GM19372 (cell line): ENCODE results near the gene FXYD7.

Source experiments
- ATAC-seq: cut with Tn5 transposase; IDR thresholded peaks from one replicate; pipeline ENCODE4 v1.9.1; 2021; ENCODE audit warnings: mild to moderate bottlenecking, low read depth, moderate library complexity; ENCODE audit not compliant: unreplicated experiment

FXYD7 gene

DNA sequence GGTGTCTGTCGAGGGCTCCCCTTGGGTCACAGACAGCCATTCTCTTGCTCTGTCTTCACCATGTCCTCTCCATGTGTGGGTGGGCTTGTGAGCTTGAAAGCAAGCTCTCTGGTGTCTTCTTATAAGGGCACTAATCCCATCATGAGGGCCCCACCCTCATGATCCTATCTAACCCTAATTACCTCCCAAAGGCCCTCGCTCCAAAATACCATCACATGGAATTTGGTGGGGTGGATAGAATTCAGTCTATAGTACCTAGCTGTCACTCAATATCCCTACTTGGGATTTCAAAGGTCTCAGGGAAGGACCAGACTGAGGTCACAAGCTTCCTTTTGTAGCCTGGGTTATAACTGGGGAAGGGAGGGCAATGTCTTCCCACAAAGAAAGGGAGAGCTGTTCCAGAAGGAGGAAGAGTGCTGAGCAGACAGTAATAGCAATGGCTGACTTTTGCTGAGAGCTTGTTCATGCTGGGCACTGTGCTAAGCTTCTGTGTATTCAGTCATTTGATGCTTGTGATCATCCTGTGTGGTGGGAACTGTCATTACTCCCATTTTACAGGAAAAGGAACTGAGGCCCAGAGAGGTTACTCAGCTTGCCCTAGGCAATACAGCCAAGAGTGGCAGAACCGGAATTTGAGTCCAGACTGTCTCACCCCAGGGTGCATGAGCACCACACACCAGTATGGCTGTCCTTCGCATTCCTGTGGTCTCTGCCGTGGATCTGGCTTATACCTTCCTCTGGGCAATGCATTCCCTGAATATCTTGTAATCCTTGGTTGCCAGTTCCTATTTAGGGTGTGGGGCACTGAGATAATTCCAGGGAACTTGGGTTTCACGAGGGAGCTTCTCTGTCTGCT, 19.6 kb downstream of the FXYD7 start:
- no peak for ATAC-seq

DNA sequence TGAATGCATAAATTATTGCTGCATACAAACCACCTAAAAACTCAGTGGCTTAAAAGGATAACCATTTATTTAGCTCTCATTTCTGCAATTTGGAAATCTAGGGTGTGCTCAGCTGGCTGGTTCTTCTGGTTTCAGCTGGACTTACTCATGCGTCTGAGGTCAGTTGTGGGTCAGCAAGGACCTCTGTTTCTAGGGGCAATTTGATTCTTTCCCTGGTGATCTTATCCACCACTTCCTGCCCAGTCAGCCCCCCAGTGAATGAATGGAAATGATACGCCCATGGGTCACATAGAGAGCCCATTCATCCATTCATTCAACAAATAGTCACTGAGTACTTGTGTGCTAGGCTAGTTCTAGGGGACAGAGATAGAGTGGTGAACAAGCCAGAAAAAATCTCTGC, 21.4 kb downstream of the FXYD7 start:
- no peak for ATAC-seq

DNA sequence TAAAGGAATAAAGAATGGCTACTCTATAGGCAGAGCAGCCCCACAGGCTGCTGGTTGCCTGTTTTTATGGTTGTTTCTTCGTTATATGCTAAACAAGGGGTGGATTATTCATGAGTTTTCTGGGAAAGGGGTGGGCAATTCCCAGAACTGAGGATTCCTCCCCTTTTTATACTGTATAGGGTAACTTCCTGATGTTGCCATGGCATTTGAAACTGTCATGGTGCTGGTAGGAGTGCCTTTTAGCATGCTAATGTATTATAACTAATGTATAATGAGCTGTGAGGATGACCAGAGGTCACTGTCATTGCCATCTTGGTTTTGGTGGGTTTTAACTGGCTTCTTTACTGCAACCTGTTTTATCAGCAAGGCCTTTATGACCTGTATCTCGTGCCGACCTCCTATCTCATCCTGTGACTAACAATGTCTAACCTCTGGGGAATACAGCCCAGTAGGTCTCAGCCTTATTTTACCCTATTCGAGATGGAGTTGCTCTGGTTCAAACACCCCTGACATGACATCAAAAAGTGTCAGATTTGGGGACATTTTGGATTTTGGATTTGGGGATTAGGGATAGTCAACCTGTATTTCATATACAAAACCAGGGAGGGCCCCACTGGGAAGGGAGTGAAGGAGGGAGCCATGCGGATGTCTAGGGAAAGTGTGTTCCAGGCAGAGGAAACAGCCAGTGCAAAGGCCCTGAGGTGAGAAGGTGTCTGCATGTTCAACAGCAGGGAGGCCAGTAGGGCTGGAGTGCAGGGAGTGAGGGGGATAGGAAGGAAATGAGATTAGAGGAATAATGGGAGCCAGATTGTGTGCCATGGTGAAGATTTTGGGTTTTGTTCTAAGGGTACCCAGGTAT, 22.4 kb downstream of the FXYD7 start:
- ATAC-seq: no peak

GRCh38 chr19:35166100-35167063, 23.3 kb downstream of the FXYD7 start:
- no peak for ATAC-seq

- no peak for ATAC-seq
Measured at GRCh38 chr19:35167251-35168119, 24.4 kb downstream of the FXYD7 start.

DNA sequence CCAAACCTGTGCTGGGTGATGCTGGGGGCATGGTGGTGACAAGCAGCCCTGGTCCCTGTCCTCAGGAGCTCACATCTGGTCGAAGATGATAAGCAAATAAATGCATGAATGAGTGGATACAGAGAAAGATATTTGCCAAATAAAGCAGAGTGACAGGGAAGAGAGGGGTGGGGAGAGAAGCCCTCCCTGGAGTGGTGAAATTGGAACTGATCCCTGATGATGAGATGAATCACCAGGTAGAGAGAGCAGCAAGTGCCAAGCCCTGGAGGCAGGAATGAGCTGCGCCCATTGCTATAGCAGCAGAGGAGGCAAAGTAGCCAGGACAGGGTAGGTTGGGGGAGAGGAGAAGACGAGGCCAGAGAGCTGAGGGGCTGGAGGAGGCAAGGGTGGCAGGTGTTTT, 25.1 kb downstream of the FXYD7 start:
- ATAC-seq: no peak

DNA sequence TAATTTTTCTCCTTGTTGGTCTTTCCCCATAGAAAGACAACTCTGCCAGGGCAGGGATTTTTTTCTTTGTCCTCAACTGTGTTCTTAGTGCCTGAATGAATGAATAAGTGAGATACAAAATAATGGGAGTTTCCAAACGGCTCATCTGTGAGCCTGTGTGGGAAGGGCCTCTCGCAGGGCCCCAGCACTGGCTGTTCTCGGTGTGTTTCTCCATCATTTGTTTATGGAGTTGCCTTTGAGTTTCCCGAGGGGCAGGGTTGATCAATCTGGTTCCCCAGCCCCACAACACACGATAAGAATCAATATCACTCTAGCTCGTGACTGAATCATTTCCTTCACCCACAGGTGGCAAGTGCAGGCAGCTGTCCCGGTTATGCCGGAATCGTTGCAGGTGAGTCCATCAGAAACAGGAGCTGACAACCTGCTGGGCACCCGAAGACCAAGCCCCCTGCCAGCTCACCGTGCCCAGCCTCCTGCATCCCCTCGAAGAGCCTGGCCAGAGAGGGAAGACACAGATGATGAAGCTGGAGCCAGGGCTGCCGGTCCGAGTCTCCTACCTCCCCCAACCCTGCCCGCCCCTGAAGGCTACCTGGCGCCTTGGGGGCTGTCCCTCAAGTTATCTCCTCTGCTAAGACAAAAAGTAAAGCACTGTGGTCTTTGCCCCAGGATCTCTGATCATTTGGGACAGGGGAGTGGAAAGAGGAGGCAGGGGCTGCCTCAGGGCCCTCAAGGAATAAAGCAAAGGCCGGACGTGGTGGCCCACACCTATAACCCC, 26.4 kb downstream of the FXYD7 start:
- no peak for ATAC-seq

- ATAC-seq: no peak
Measured at GRCh38 chr19:35170359-35171061, 27.5 kb downstream of the FXYD7 start.

- no peak for ATAC-seq
Measured at GRCh38 chr19:35171730-35172129, 28.7 kb downstream of the FXYD7 start.

DNA sequence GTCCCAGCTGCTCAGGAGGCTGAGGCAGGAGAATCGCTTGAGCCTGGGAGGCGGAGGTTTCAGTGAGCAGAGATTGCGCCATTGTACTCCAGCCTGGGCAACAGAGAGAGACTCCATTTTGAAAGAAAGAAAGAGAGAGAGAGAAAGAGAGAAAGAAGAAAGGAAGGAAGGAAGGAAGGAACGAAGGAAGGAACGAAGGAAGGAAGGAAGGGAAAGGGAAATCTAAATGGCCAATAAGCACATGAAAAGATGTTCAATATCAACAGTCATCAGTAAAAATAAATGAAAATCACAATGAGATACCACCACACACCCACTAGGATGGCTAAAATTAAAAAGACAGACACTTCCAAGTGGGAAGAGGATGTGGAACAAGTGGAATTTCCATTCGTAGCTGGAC, 31.2 kb downstream of the FXYD7 start:
- no peak for ATAC-seq

- no peak for ATAC-seq
Measured at GRCh38 chr19:35176181-35176570, 33.1 kb downstream of the FXYD7 start.

GRCh38 chr19:35177377-35178274, 34.6 kb downstream of the FXYD7 start:
- ATAC-seq: no peak

DNA sequence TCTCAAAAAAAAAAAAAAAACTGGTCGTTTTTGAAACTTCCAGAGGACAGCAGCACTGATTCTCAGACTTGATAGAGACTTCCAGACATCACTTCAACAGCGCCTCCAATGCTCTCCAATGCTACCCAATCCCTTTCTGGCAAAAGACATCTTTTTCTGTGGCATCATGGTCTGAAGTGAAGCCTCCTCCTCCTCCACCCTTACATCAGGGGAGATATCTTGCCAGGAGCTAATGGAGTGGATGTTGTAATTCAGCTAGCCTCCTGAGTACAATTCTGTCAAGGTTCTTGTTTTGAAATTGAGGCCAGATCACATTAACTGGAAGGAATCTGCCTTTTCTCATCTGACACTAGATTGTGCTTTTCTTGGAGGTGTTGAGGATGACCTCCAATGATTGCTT, 35.6 kb downstream of the FXYD7 start:
- ATAC-seq: no peak

DNA sequence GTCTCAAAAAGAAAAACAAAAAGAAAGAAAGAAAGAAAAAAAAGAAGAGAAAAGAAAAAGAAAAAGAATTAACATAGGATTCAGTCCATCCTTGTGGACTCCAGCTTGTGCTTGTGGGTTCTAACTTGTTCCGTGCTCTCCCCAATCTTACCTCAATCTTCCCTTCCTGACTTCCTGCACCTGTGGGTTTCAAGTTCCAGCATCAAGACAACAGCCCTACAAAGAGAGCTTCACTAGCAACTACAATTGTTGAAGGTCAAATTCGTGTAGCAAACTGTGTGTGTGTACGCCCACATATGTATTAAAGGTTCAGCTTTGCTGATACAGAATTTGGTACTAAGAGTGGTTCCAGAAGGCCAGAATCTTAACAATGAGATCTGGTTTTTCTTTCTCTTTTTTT, 36.8 kb downstream of the FXYD7 start:
- no peak for ATAC-seq

GRCh38 chr19:35181387-35181786, 38.3 kb downstream of the FXYD7 start:
- ATAC-seq: no peak

DNA sequence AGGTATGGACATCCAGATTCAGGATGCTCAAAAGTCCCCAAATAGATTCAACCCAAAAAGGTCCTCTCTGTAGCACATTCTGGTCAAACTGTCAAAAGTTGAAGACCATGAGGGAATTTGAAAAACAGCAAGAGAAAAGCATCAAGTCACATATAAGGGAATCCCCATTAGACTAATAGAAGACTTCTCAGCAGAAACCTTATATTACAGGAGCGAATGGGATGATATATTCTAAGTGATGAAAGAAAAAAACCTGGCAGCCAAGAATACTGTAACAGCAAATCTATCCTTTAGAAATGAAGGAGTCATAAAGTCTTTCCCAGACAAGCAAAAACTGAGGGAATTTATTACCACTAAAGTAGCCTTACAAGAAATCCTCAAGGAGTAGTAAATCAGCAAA, 41.2 kb downstream of the FXYD7 start:
- ATAC-seq: no peak

- ATAC-seq: no peak
Measured at GRCh38 chr19:35184884-35185283, 41.8 kb downstream of the FXYD7 start.
